ENCODE data around the gene LACC1.

GRCh38 chr13:43831088-43831487 is 48.6 kb upstream of the LACC1 start:
- TF ChIP-seq, protein P1, sequence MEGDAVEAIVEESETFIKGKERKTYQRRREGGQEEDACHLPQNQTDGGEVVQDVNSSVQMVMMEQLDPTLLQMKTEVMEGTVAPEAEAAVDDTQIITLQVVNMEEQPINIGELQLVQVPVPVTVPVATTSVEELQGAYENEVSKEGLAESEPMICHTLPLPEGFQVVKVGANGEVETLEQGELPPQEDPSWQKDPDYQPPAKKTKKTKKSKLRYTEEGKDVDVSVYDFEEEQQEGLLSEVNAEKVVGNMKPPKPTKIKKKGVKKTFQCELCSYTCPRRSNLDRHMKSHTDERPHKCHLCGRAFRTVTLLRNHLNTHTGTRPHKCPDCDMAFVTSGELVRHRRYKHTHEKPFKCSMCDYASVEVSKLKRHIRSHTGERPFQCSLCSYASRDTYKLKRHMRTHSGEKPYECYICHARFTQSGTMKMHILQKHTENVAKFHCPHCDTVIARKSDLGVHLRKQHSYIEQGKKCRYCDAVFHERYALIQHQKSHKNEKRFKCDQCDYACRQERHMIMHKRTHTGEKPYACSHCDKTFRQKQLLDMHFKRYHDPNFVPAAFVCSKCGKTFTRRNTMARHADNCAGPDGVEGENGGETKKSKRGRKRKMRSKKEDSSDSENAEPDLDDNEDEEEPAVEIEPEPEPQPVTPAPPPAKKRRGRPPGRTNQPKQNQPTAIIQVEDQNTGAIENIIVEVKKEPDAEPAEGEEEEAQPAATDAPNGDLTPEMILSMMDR (IDR thresholded peaks at IDR 0.05; ENCODE audit: extremely low read depth in 1 of 2, insufficient read depth in 1 of 2, low read depth in 1 of 2, low read length in 2 of 2), result no peak
- TF ChIP-seq, protein P2, sequence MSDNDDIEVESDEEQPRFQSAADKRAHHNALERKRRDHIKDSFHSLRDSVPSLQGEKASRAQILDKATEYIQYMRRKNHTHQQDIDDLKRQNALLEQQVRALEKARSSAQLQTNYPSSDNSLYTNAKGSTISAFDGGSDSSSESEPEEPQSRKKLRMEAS (IDR thresholded peaks at IDR 0.05; ENCODE audit: insufficient read depth, insufficient read length), result no peak
- TF ChIP-seq EZH2 (IDR thresholded peaks at IDR 0.05; ENCODE audit: borderline replicate concordance, low read depth, low read length, severe bottlenecking) (no peak), POLR2A (IDR thresholded peaks at IDR 0.05; ENCODE audit: low read depth, low read length) (no peak), GATA2 (IDR thresholded peaks at IDR 0.05; ENCODE audit: insufficient read depth, insufficient read length, low read depth, low read length) (no peak), POLR2AphosphoS5 (IDR thresholded peaks at IDR 0.05; ENCODE audit: insufficient read depth, low read depth, low read length) (no peak), FOS (IDR thresholded peaks at IDR 0.05; ENCODE audit: borderline replicate concordance, insufficient read depth, low read length) (no peak)
